SU-DHL-6 (cell line): ENCODE results near the gene TBC1D22A.

Experiments used
- H2AFZ ChIP-seq: fragments of 200-600 bp; sonication (generic); 2 replicates; pipeline ENCODE4 v1.6.1; 2014; ENCODE audit warnings: low read depth, mild to moderate bottlenecking, moderate library complexity, mixed read lengths, antibody characterized with exemption, low read length; ENCODE audit not compliant: severe bottlenecking
- H3F3A ChIP-seq: fragments of 200-600 bp; shearing (Covaris generic); 2 replicates; pipeline ENCODE4 v1.6.0; 2016; ENCODE audit warnings: antibody characterized with exemption, mild to moderate bottlenecking; ENCODE audit not compliant: insufficient read depth
- H3K27ac ChIP-seq: fragments of 200-600 bp; sonication (generic); 2 replicates; pipeline ENCODE4 v1.5.1; 2016; ENCODE audit warnings: low read depth, mild to moderate bottlenecking, low read length, moderate library complexity, mixed read lengths
- H3K27me3 ChIP-seq: fragments of 200-600 bp; sonication (generic), shearing (Covaris generic); 2 replicates; pipeline ENCODE4 v1.6.0; 2014; ENCODE audit warnings: mild to moderate bottlenecking, low read length
- H3K36me3 ChIP-seq: fragments of 200-600 bp; sonication (generic); 2 replicates; pipeline ENCODE4 v1.6.1; 2014; ENCODE audit warnings: mild to moderate bottlenecking, low read length, mixed read lengths
- H3K4me2 ChIP-seq: fragments of 300-600, 200-600 bp; shearing (Covaris generic), sonication (generic); 2 replicates; pipeline ENCODE4 v1.6.0; 2014; ENCODE audit warnings: low read length, low read depth, mild to moderate bottlenecking; ENCODE audit not compliant: poor library complexity, severe bottlenecking
- H3K4me3 ChIP-seq: fragments of 200-600 bp; sonication (generic); 2 replicates; pipeline ENCODE4 v1.5.1; 2014; ENCODE audit warnings: antibody characterized with exemption, low read length, mild to moderate bottlenecking, mixed read lengths; ENCODE audit not compliant: insufficient read depth, poor library complexity, severe bottlenecking
- H3K79me2 ChIP-seq: fragments of 200-600 bp; sonication (generic); 2 replicates; pipeline ENCODE4 v1.6.1; 2014; ENCODE audit warnings: mild to moderate bottlenecking, low read length, moderate library complexity; ENCODE audit not compliant: insufficient read depth
- H3K9ac ChIP-seq: fragments of 200-600 bp; sonication (generic); 2 replicates; pipeline ENCODE4 v1.7.0; 2014; ENCODE audit warnings: mild to moderate bottlenecking, low read length
- H3K9me2 ChIP-seq: fragments of 200-600 bp; sonication (generic); replicated peaks from 2 replicates; pipeline ENCODE4 v1.6.1; 2014; ENCODE audit warnings: low read length; ENCODE audit not compliant: insufficient read depth
- H3K9me3 ChIP-seq: fragments of 200-600 bp; sonication (generic); 2 replicates; pipeline ENCODE4 v1.6.1; 2014; ENCODE audit warnings: low read length, mixed read lengths; ENCODE audit not compliant: insufficient read depth
- H4K20me1 ChIP-seq: fragments of 200-600 bp; sonication (generic); 2 replicates; pipeline ENCODE4 v1.6.1; 2014; ENCODE audit warnings: low read depth, mild to moderate bottlenecking, antibody characterized with exemption, low read length, moderate library complexity, mixed read lengths
- EZH2phosphoT487 ChIP-seq: fragments of 200-600 bp; sonication (generic), shearing (Covaris generic); conservative IDR thresholded peaks from 2 replicates; pipeline ENCODE4 v1.6.1; 2018; ENCODE audit warnings: mild to moderate bottlenecking, antibody characterized with exemption, low read length, moderate library complexity, mixed read lengths
- TF ChIP-seq, protein P1 (sequence below): fragments of 200-600 bp; sonication (generic); IDR thresholded peaks from one replicate; pipeline ENCODE4 v1.5.1; 2017; ENCODE audit warnings: antibody characterized with exemption, mild to moderate bottlenecking, low read length, moderate library complexity; ENCODE audit not compliant: insufficient read depth, poor library complexity, severe bottlenecking

The TBC1D22A gene

DNA sequence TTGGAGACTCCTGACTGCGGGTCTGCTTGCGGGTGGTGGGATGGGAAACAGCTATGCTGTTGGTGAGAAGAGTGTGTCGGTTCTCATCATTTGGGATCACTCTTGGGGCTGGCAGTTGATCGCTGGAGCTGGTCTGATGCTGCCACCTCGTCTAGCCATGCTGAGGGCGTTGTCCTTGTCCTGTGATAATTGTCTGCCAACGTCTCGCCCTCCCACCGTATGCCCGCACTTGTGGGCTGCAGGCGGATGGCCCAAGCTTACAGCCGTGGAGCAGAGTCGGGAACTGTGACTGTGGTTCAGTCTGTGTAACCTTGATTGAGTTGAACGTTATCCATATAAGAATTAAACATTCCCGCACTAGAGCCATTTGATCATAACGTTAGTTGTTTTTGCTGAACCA, 204.4 kb downstream of the TBC1D22A start:
- H3K79me2 ChIP-seq, result peaks cover 16% of the 10 kb centered on the region; the same call in 1 of the 2 replicates
- H3K4me2 ChIP-seq, result no peak overlapping the region
- no peaks in the 10 kb centered on the region for H3K9me3 ChIP-seq
- no peak overlapping the region for H3K4me3 ChIP-seq
- H4K20me1 ChIP-seq, result no peaks in the 10 kb centered on the region
- H3K36me3 ChIP-seq, result no peaks in the 10 kb centered on the region
- no peaks in the 10 kb centered on the region for H3K9me2 ChIP-seq
- no peaks in the 10 kb centered on the region for H3F3A ChIP-seq
- no peak overlapping the region for H2AFZ ChIP-seq
- no peak overlapping the region for H3K9ac ChIP-seq
- H3K27ac ChIP-seq, result no peak overlapping the region
- no peaks in the 10 kb centered on the region for H3K27me3 ChIP-seq
- no peak for TF ChIP-seq EZH2phosphoT487
- TF ChIP-seq, protein P1, sequence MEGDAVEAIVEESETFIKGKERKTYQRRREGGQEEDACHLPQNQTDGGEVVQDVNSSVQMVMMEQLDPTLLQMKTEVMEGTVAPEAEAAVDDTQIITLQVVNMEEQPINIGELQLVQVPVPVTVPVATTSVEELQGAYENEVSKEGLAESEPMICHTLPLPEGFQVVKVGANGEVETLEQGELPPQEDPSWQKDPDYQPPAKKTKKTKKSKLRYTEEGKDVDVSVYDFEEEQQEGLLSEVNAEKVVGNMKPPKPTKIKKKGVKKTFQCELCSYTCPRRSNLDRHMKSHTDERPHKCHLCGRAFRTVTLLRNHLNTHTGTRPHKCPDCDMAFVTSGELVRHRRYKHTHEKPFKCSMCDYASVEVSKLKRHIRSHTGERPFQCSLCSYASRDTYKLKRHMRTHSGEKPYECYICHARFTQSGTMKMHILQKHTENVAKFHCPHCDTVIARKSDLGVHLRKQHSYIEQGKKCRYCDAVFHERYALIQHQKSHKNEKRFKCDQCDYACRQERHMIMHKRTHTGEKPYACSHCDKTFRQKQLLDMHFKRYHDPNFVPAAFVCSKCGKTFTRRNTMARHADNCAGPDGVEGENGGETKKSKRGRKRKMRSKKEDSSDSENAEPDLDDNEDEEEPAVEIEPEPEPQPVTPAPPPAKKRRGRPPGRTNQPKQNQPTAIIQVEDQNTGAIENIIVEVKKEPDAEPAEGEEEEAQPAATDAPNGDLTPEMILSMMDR, result no peak

DNA sequence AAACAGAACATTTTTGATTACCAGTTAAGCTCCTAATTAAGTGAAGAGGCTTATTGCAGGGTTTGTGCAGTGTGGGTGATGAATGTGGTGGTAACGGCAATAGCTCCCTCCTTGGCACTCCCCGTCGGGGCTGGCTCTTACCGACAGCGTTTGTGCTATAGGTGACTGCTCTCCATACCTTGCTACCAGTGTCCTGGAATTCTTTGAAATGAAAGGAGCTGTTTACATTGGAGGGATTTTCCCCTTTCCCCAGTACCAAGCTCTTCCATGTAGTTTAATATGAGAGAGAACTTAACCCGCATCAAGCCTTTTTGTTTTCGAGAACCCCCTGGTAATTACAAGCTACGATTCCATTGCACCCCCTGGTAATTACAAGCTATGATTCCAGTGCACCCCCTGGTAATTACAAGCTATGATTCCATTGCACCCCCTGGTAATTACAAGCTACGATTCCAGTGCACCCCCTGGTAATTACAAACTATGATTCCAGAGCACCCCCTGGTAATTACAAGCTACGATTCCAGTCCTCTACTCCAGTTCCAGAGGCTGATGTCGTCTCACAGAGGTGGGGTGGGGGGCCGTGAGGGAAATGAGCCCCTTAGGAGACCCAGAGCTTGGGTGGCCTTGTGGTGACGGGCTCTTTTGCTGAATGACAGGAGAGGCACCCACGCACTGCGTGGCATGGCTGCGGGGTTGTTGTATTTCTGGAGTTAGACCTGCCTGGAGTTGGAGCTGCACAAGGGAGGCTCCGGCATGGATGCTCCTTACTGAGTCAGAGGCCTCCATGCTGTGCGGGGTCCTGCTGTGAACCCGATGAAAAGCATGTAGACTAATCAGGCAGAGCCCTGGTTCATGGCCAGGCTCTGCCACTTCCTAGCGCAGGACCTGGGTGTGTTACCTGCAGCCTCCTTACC, 205.3 kb downstream of the TBC1D22A start:
- TF ChIP-seq, protein P1, result no peak
- TF ChIP-seq EZH2phosphoT487, result no peak
- H3K27ac ChIP-seq, result no peak overlapping the region
- H3F3A ChIP-seq, result no peaks in the 10 kb centered on the region
- H3K9ac ChIP-seq, result no peak overlapping the region
- no peaks in the 10 kb centered on the region for H3K27me3 ChIP-seq
- no peaks in the 10 kb centered on the region for H3K9me3 ChIP-seq
- H3K9me2 ChIP-seq, result no peaks in the 10 kb centered on the region
- H3K36me3 ChIP-seq, result no peaks in the 10 kb centered on the region
- no peak overlapping the region for H3K4me2 ChIP-seq
- peaks cover 16% of the 10 kb centered on the region; the same call in 1 of the 2 replicates for H3K79me2 ChIP-seq
- no peak overlapping the region for H3K4me3 ChIP-seq
- H2AFZ ChIP-seq, result no peak overlapping the region
- no peaks in the 10 kb centered on the region for H4K20me1 ChIP-seq

DNA sequence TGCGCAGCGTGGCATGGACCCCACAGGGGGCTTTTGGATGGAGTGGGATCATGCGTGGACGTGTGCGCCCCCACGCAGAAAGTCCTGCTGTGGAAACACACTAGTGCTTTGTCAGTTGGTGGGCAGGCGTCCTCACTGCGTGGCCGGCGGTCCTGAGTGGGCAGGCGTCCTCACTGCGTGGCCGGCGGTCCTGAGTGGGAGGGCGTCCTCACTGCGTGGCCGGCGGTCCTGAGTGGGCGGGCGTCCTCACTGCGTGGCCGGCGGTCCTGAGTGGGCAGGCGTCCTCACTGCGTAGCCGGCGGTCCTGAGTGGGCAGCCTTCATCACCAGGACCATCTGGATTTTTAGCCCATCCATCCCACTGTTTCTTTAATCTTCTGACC, 205.9 kb downstream of the TBC1D22A start:
- Histone ChIP-seq H3K9me3 (no peaks in the 10 kb centered on the region), H3K4me2 (no peak overlapping the region), H3F3A (no peaks in the 10 kb centered on the region), H4K20me1 (no peaks in the 10 kb centered on the region), H3K9ac (no peak overlapping the region), H3K79me2 (peaks cover 16% of the 10 kb centered on the region; the same call in 1 of the 2 replicates), H2AFZ (no peak overlapping the region), H3K36me3 (no peaks in the 10 kb centered on the region), H3K4me3 (no peak overlapping the region), H3K9me2 (no peaks in the 10 kb centered on the region), H3K27ac (no peak overlapping the region), H3K27me3 (no peaks in the 10 kb centered on the region)
- TF ChIP-seq, protein P1, result no peak
- no peak for TF ChIP-seq EZH2phosphoT487
